Naive B cell (primary cell): Measurements from ENCODE around the gene CHMP2B. TPM values are rescaled to one million over a fixed set of nuclear protein-coding genes. Genes with fewer than 3 reads are reported as not detected.

Experiments
- ATAC-seq, 2 donors: fragments of 150-1000 bp; cut with Tn5 transposase; 2 replicates each; pipeline ENCODE4 v1.10.0; 2021; ENCODE audit warnings: low read depth in 2 of 2, mild to moderate bottlenecking in 2 of 2, moderate library complexity in 2 of 2
- DNase-seq: peaks from one replicate; pipeline ENCODE4 v3.0.0; 2022
- H3K27ac Mint-ChIP-seq, 6 donors: one replicate each; pipeline ENCODE4 v1.8.0; 2020 to 2022; ENCODE audit warnings: mild to moderate bottlenecking in 6 of 6, mixed read lengths in 6 of 6, moderate library complexity in 5 of 6, inconsistent platforms in 2 of 6
- H3K27me3 Mint-ChIP-seq, 3 donors: one replicate each; pipeline ENCODE4 v1.8.0; 2021 to 2022; ENCODE audit warnings: mixed read lengths in 3 of 3, mild to moderate bottlenecking in 1 of 3
- H3K36me3 Mint-ChIP-seq, 2 donors: one replicate each; pipeline ENCODE4 v1.8.0; 2020 to 2022; ENCODE audit warnings: mixed read lengths in 2 of 2, inconsistent platforms in 1 of 2, mild to moderate bottlenecking in 1 of 2
- H3K4me1 Mint-ChIP-seq, 3 donors: one replicate each; pipeline ENCODE4 v1.8.0; 2020 to 2022; ENCODE audit warnings: mixed read lengths in 3 of 3, inconsistent platforms in 1 of 3, mild to moderate bottlenecking in 1 of 3, moderate library complexity in 1 of 3
- H3K4me3 Mint-ChIP-seq, 8 donors: one replicate each; pipeline ENCODE4 v1.8.0; 2020 to 2022; ENCODE audit warnings: mild to moderate bottlenecking in 8 of 8, mixed read lengths in 8 of 8, moderate library complexity in 8 of 8, inconsistent platforms in 2 of 8
- H3K9me3 Mint-ChIP-seq, 7 donors: one replicate each; pipeline ENCODE4 v1.8.0; 2020 to 2022; ENCODE audit warnings: mixed read lengths in 7 of 7, mild to moderate bottlenecking in 5 of 7, inconsistent platforms in 2 of 7, moderate library complexity in 1 of 7
- polyA plus RNA-seq, 6 donors: library from polyadenylated mRNA; unstranded; fragments of 300-500 nt; fragmentation: Illumina TruSeq; gene quantifications; one replicate each; pipeline ENCODE4 v1.2.3, GENCODE V29; 2021; ENCODE audit warnings: low read depth in 6 of 6

CHMP2B gene, protein sequence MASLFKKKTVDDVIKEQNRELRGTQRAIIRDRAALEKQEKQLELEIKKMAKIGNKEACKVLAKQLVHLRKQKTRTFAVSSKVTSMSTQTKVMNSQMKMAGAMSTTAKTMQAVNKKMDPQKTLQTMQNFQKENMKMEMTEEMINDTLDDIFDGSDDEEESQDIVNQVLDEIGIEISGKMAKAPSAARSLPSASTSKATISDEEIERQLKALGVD
- 10 to 100 TPM; 50.3 to 87.0 (median 69.8) TPM for polyA plus RNA-seq

DNA sequence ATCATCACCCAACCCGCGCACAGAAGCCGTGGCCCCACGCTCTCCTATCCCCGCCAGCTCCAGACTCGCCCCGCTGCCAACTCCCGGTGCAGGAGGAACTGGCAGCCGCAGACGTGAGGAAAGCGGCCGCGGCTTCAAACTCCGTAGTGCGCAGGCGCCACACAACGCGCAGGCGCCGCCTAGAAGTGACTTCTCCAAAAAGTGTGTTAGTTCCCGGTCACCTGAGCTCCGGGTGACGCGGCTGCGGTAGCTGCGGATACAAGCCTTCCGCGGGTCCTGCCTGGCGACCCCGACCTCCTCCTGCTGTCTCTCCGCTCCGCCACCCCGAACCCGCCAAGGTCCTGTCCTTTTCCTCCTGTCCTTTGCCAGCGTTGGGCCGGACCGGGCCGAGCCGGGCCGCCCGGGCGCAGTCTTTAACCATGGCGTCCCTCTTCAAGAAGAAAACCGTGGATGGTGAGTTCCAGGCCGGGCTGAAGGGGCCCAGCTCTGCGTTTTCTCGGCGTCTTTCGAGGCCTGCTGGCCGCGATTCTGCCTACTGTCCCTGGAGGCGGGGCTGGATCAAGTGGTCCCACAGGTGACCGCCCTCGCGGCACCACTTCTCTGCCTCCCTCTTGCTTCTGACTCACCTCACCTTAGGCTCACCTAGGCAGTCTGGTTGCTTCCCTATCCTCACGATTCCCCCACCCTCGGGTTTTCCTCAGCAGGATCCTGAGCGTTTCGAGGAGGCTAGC, at the start of gene CHMP2B:
TSS of gene CHMP2B (plus strand) at position 206 of the 731 bp plus-strand sequence. CDS start at position 420, 214 bp downstream.
- Mint-ChIP-seq H3K9me3 (peaks cover 0 to 6% (median 4%) of the 10 kb centered on the region in 7 donors), H3K4me3 (peak within 1 kb of the TSS; percentile 99 to 100 (median 100)), H3K27ac (peak within 1 kb of the TSS; percentile 99 to 100 (median 100)), H3K4me1 (peaks cover 29 to 52% (median 42%) of the 10 kb centered on the region in 3 donors), H3K27me3 (peaks cover 5 to 19% (median 15%) of the 10 kb centered on the region in 3 donors), H3K36me3 (peaks cover 0 to 15% of the 10 kb centered on the region in 2 donors)
- DNase-seq: peak; percentile 92
- ATAC-seq: peak; percentile 85 to 89

DNA sequence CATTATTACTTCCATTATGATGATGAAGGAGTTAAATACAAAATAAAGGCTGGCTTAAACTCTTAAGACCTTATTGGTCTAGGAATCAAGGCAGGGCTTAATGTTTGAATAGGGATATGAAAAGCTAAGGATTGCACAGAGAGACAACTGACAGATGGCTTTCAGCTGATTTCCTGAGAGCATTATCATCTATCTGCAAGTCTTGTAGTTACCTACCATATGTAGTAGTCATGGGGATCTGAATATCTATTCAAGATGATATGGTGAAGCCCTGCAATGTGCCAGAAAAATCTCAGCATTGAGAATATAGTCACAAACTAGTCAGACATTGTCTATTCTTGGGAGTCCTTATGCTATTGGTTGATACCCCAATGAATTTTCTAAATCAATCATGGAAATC, 47.5 kb upstream of the CHMP2B start:
- Mint-ChIP-seq H3K4me3 (no peak overlapping the region), H3K4me1 (no peaks in the 10 kb centered on the region), H3K9me3 (no peaks in the 10 kb centered on the region), H3K27me3 (peaks cover 5 to 9% (median 6%) of the 10 kb centered on the region in 3 donors), H3K36me3 (no peaks in the 10 kb centered on the region), H3K27ac (no peak overlapping the region)
- no peak for ATAC-seq
- no peak for DNase-seq

DNA sequence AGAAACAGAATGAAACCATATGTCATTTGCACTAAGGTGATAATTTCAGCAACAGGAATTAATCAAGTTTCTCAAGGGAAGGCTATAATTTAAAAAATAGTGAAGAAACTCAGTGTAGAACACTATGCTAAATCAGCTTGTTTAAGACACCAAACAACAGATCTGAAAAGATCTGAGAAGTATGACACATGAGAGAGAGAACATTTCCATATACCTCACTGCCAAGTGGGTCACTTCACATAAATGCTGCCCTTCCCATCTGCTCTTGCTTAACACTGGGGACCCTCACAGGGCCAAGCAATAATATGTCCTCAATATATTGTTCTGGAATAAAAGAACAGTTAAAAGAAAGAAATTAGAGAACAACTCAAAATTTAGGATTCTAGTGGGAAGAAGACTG, 45.6 kb upstream of the CHMP2B start:
- Mint-ChIP-seq H3K36me3 (no peaks in the 10 kb centered on the region), H3K9me3 (no peaks in the 10 kb centered on the region), H3K27me3 (peaks cover 4 to 9% (median 7%) of the 10 kb centered on the region in 3 donors), H3K4me3 (no peak overlapping the region), H3K4me1 (no peaks in the 10 kb centered on the region), H3K27ac (no peak overlapping the region)
- DNase-seq (no peak), ATAC-seq (no peak)

DNA sequence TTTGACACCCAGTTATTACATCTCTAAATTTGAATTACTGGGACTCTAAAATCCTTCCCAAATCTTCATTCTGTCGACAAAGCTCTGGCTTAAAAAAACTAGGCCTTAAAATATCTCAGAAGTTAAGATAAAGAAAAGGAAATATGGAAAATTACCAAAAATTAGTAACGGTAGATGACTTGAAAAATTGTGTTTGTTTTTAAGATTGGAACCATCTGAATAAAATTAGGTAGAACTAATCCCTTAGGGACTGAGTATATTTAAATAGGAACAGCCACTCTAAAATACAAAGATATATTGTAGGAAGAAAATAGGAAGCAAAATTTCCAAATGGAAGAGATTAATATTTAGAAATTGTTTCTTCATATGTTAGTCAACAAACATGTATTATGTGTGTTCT, 45.1 kb upstream of the CHMP2B start:
- H3K4me1 Mint-ChIP-seq: no peaks in the 10 kb centered on the region
- DNase-seq (no peak), ATAC-seq (no peak)
- H3K27ac Mint-ChIP-seq: no peak overlapping the region
- peaks cover 0 to 11% (median 9%) of the 10 kb centered on the region in 3 donors for H3K27me3 Mint-ChIP-seq
- H3K36me3 Mint-ChIP-seq: no peaks in the 10 kb centered on the region
- no peaks in the 10 kb centered on the region for H3K9me3 Mint-ChIP-seq
- H3K4me3 Mint-ChIP-seq: no peak overlapping the region

DNA sequence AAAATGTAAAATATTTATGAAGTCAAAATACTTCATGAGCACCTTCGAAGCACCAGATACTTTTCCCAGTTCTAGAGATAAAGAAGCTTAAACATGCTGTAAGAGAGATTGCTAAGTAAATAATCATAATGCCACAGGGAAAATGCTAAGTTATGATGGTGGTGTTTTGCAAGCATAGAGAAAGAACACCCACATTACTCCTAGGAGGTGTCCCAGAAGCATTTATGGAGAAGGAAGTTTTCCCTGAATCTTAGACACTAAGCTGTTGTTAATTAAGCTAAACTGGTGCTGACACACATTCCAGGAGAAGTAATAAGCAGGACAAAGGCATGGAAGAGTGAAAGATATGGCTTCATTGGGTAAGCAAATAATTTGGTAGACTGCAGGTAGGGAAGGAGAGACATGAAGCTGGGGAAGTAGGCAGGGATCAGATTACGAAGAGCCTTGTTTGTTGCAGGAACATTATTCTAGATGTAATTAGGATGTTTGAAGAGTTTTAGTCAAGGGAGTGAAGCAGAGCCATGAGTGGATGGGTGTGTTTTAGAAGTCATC, 40.4 kb upstream of the CHMP2B start:
- H3K4me1 Mint-ChIP-seq: no peaks in the 10 kb centered on the region
- ATAC-seq: no peak
- H3K36me3 Mint-ChIP-seq: no peaks in the 10 kb centered on the region
- H3K27me3 Mint-ChIP-seq: peaks cover 5 to 8% (median 6%) of the 10 kb centered on the region in 3 donors
- no peak for DNase-seq
- no peak overlapping the region for H3K27ac Mint-ChIP-seq
- H3K4me3 Mint-ChIP-seq: no peak overlapping the region
- H3K9me3 Mint-ChIP-seq: no peaks in the 10 kb centered on the region

DNA sequence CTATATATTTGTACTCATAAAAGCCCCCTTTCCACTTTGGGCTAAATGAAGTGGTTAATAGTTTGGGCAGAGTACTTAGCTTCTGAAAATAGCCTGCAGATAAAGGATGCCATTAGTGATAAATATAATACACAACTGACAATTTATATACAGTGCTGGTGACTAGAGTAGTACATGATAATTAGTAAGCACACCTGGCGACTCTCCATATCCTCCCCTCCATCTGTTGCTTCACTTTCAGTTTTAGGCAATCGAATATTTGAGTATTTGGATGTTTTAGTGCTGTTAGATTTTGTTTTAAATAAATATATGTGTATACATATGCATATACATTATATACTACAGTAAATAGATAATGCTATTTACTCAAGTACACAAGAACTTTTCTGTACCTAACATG, 35.9 kb upstream of the CHMP2B start:
- peaks cover 0 to 5% of the 10 kb centered on the region in 2 donors for H3K36me3 Mint-ChIP-seq
- ATAC-seq (no peak), DNase-seq (no peak)
- peaks cover 14 to 17% (median 16%) of the 10 kb centered on the region in 3 donors for H3K27me3 Mint-ChIP-seq
- H3K27ac Mint-ChIP-seq: no peak overlapping the region
- no peaks in the 10 kb centered on the region for H3K4me1 Mint-ChIP-seq
- peaks cover 0 to 13% (median 5%) of the 10 kb centered on the region in 7 donors for H3K9me3 Mint-ChIP-seq
- no peak overlapping the region for H3K4me3 Mint-ChIP-seq

DNA sequence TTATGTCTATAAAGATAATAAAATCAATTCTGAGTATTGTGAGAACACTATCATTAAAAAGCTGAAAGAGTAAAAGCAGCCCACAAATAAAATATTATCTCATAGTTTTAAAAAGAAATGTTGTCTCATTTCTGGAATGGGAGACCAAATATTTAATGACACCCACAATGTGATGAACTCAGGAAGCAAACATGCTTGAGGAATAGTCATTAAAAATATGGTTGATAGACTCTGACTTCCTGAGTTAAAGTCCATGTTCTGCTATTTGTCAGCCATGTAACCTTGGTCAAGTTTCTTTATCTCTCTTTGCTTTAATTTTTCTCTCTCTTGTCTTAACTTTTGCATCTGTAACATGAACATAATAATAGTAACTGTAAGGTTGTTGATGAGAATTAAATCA, 35.5 kb upstream of the CHMP2B start:
- Mint-ChIP-seq H3K4me1 (no peaks in the 10 kb centered on the region), H3K9me3 (peaks cover 3 to 17% (median 6%) of the 10 kb centered on the region in 7 donors), H3K4me3 (no peak overlapping the region), H3K36me3 (peaks cover 0 to 5% of the 10 kb centered on the region in 2 donors), H3K27ac (no peak overlapping the region), H3K27me3 (peaks cover 14 to 16% (median 15%) of the 10 kb centered on the region in 3 donors)
- DNase-seq (no peak), ATAC-seq (no peak)

DNA sequence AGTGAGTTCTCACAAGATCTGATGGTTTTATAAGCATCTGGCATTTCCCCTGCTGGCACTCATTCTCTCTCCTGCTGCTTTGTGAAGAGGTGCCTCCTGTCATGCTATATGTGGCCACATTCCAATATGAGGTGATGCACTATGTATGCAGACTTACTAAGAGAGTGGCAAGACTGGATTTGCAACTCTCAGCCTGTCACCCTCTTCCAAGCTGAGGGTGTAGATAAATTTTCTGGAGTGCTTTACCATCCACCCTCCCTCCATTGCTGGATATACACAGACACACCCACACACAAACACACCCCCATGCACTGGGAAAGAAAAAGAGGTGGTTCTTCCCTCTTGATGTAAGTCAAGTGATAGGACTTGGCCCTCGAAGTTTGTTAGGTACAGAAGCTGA, 30.2 kb upstream of the CHMP2B start:
- H3K4me3 Mint-ChIP-seq: no peak overlapping the region
- peaks cover 5 to 24% (median 9%) of the 10 kb centered on the region in 7 donors for H3K9me3 Mint-ChIP-seq
- H3K36me3 Mint-ChIP-seq: peaks cover 0 to 5% of the 10 kb centered on the region in 2 donors
- H3K27ac Mint-ChIP-seq: no peak overlapping the region
- ATAC-seq (no peak), DNase-seq (no peak)
- H3K4me1 Mint-ChIP-seq: no peaks in the 10 kb centered on the region
- H3K27me3 Mint-ChIP-seq: peaks cover 13 to 18% (median 16%) of the 10 kb centered on the region in 3 donors

DNA sequence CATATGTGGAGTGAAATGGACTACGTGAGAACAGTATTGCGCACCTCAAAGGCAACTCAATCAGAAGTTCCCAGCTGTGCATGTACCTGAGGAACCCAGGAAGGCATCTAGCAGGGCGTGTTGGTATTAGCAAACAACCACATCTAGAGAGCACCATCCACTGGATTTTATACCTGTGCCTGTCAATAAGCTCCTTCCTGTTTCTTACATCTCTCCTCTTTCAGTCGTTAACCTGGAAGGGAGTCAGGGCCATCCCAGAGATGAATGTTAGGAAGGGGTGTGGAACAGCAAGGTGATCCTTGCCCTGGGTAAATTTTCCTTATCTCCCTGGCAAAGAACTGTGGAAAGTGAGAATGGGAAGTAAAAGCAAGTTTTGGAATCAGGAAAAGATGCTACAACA, 29.6 kb upstream of the CHMP2B start:
- H3K36me3 Mint-ChIP-seq: peaks cover 0 to 5% of the 10 kb centered on the region in 2 donors
- no peak overlapping the region for H3K4me3 Mint-ChIP-seq
- DNase-seq (no peak), ATAC-seq (no peak)
- H3K4me1 Mint-ChIP-seq: no peaks in the 10 kb centered on the region
- H3K9me3 Mint-ChIP-seq: peaks cover 5 to 24% (median 9%) of the 10 kb centered on the region in 7 donors
- peaks cover 15 to 22% (median 16%) of the 10 kb centered on the region in 3 donors for H3K27me3 Mint-ChIP-seq
- H3K27ac Mint-ChIP-seq: no peak overlapping the region

DNA sequence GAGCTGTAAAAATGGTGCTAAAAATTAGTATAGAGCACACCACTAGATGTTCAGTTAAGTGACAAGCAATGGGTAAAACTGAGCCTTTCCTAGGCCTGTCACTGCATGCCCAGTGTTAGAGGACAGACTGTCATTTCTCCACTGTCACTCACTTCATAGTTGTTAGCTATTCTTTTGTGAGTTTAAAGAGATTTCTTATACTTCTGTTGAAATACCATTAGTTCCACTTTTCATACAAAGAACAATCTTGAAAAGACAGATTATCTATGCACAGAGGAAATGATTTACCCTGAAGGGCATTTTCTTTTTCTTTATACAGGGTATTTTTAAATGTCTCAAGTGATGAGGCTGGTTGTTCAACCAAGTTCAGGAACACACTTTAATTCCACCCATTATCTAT, 28.3 kb upstream of the CHMP2B start:
- no peak overlapping the region for H3K4me3 Mint-ChIP-seq
- DNase-seq: no peak
- no peak overlapping the region for H3K27ac Mint-ChIP-seq
- ATAC-seq: no peak
- H3K9me3 Mint-ChIP-seq: peaks cover 5 to 24% (median 9%) of the 10 kb centered on the region in 7 donors
- no peaks in the 10 kb centered on the region for H3K4me1 Mint-ChIP-seq
- H3K36me3 Mint-ChIP-seq: peaks cover 0 to 5% of the 10 kb centered on the region in 2 donors
- peaks cover 12 to 22% (median 15%) of the 10 kb centered on the region in 3 donors for H3K27me3 Mint-ChIP-seq

DNA sequence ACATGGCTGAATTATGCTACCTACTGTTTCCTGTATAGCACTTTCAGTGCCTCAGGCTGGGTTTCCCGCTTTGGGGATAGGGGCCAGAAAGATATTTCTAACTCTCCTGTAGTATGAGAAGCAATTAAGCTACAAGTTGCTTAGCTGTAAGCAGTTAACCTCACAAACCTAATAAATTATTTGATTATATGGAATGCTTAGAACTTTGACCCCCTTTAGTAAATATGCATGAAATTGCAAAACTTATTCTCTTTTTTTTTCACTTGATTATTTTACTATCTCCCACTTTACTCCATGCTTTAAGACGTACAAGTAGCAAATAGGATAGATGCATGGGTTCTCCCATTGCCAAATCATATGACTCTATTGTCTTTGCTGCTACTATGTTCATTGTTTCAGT, 27.5 kb upstream of the CHMP2B start:
- no peak overlapping the region for H3K27ac Mint-ChIP-seq
- peaks cover 5 to 24% (median 9%) of the 10 kb centered on the region in 7 donors for H3K9me3 Mint-ChIP-seq
- ATAC-seq (no peak), DNase-seq (no peak)
- peaks cover 12 to 22% (median 15%) of the 10 kb centered on the region in 3 donors for H3K27me3 Mint-ChIP-seq
- H3K4me1 Mint-ChIP-seq: no peaks in the 10 kb centered on the region
- no peak overlapping the region for H3K4me3 Mint-ChIP-seq
- peaks cover 0 to 5% of the 10 kb centered on the region in 2 donors for H3K36me3 Mint-ChIP-seq

DNA sequence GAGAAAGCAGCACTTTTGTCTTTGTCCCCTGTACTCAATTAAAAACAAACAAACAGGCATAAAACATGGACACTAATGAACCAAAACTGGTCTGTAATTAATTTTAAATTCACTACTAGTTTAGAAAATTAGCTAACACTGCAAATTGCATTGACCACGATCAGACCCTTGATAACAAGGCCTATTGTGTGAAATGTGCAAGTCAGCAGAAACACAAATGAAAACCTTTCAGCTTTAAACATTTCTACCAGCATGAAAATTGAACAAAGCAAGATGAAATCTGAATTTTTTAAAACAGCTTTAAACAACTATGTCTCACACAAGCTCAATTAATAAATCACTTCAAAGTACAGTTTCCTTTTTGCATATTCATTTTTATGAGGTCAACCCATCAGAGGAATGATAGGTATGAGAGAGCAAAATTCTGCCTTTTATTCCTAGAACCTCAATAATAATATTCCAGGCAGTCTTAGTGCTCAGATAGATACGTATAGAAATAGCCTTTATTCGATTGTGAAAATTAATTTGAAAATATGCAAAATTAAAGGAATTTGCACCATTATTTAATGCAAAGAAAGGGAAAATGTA, 27.0 kb upstream of the CHMP2B start:
- ATAC-seq (no peak), DNase-seq (no peak)
- H3K4me1 Mint-ChIP-seq: no peaks in the 10 kb centered on the region
- H3K9me3 Mint-ChIP-seq: peaks cover 4 to 20% (median 9%) of the 10 kb centered on the region in 7 donors
- peaks cover 11 to 18% (median 18%) of the 10 kb centered on the region in 3 donors for H3K27me3 Mint-ChIP-seq
- H3K4me3 Mint-ChIP-seq: no peak overlapping the region
- peaks cover 0 to 4% of the 10 kb centered on the region in 2 donors for H3K36me3 Mint-ChIP-seq
- no peak overlapping the region for H3K27ac Mint-ChIP-seq

DNA sequence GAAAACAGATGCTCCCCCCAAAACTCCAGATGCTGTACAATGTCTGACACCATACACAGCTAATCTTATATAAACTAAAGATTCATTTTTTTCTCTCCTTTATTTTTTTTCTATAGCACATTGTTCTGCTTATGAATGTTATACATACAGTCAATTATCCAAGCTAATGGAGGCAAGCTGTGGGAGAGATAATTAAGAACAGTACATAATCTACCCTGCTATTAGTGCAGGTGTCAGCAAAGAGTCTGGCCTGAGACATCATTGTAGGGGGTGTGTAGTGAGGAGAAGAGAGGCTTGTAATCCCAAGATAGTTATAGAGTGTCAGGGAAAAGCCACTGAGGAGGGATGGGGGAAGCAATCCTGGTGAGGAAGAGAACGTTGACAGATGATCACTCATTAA, 25.4 kb upstream of the CHMP2B start:
- no peaks in the 10 kb centered on the region for H3K4me1 Mint-ChIP-seq
- H3K4me3 Mint-ChIP-seq: no peak overlapping the region
- no peaks in the 10 kb centered on the region for H3K36me3 Mint-ChIP-seq
- DNase-seq (no peak), ATAC-seq (no peak)
- no peak overlapping the region for H3K27ac Mint-ChIP-seq
- H3K9me3 Mint-ChIP-seq: peaks cover 0 to 5% (median 3%) of the 10 kb centered on the region in 7 donors
- peaks cover 8 to 12% (median 12%) of the 10 kb centered on the region in 3 donors for H3K27me3 Mint-ChIP-seq
